Glomerular visceral epithelial cell (primary cell): ENCODE measurements around the gene SIPA1L3.

ENCODE experiments used
- DNase-seq: peaks from one replicate; pipeline ENCODE4 v3.0.0-alpha.2; 2016; ENCODE audit errors: extremely low spot score

SIPA1L3 gene

GRCh38 chr19:38234615-38235014 is 327.6 kb downstream of the SIPA1L3 start:
- DNase-seq, result no peak

DNA sequence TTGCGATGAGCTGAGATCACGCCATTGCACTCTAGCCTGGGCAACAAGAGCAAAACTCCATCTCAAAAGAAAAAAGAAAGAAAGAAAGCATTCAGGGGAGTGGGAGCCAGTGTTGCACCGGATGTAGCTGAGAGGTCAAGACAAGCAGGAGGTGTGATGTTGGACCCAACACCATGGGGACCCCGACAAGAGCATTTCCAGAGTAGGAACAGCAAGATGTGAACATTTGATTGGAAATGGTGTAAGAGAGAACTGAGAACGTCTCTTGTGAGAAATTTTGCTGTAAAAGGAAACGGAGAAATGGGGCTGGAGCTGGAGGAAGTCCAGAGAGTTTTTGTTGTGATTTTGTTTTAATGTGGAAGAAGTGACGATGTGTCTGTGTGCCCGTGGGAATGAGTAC is 332.8 kb downstream of the SIPA1L3 start:
- DNase-seq, result no peak

DNA sequence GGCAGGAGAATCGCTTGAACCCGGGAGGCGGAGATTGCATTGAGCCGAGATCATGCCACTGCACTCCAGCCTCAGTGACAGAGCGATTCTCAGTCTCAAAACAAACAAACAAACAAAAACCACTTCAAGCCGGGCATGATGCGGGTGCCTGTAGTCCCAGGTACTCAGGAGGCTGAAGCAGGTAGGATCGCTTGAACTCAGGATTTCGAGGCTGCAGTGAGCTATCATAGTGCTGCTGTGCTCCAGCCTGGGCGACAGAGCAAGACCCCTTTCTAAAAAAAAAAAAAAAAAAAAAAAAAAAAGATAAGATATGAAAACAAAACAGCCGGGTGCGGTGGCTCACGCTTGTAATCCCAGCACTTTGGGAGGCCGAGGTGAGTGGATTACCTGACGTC is 336.3 kb downstream of the SIPA1L3 start:
- DNase-seq, result no peak

- DNase-seq, result no peak
Measured at GRCh38 chr19:38245826-38246498, 339.0 kb downstream of the SIPA1L3 start.

DNA sequence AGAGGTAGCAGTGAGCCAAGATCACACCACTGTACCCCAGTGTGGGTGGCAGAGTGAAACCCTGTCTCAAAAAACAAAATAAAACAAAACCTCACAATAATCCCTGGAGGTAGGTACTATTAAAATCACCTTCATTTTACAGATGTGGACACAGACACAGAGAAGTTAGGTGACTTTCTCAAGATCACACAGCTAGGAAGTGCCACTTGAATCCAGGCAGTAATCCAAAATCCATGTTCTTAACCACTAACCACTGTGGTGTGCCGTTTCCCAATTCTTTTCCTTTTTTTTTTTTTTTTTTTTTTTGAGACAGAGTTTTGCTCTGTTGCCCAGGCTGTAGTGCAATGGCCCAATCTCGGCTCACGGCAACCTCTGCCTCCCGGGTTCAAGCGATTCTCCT is 340.1 kb downstream of the SIPA1L3 start:
- no peak for DNase-seq

GRCh38 chr19:38247734-38248268 is 340.8 kb downstream of the SIPA1L3 start:
- no peak for DNase-seq

DNA sequence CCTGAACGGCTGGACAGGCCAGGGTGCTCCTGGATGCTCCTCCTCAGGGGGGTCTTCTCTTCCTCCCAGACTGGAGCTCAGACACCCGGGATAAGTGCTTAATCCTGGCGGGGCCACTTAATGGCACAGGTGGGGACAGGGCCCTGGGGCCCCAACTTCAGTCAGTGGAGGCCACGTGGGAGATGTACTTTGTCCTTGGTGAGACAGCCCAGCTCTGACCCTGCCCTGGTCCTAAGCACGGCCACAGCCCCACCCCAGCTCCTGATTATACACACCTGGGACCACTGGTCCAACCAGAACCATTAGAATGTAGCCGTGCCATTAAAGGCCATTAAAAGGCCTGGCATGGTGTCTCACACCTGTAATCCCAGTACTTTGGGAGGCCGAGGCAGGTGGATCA is 341.4 kb downstream of the SIPA1L3 start:
- no peak for DNase-seq

- no peak for DNase-seq
Measured at GRCh38 chr19:38250428-38250820, 343.4 kb downstream of the SIPA1L3 start.

GRCh38 chr19:38250821-38251563 is 344.0 kb downstream of the SIPA1L3 start:
- no peak for DNase-seq

DNA sequence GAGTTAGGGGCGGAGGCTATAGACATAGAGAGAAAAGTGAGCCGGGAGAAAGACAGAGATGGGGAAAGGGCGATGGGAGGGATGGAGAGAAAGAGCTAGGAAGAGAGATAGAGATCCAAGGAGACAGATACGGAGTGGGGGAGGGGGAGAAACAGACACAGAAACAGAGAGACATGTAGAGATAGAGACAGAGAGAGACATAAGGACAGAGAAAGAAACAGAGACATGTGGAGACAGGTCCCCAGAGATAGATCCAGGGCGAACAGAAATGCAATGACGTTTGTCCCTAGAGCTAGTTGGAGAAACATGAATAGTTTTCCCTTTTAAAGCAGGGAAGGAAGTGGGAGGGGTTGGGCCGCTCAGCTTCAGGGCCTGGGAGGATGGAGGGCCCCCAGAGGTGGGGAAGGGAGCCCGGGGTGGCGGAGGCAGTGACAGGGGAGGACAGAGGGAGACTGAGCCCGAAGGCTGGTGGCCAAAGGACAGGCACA is 344.6 kb downstream of the SIPA1L3 start:
- DNase-seq, result no peak

- DNase-seq, result no peak
Measured at GRCh38 chr19:38252385-38252784, 345.4 kb downstream of the SIPA1L3 start.

GRCh38 chr19:38252941-38253691 is 346.1 kb downstream of the SIPA1L3 start:
- no peak for DNase-seq

DNA sequence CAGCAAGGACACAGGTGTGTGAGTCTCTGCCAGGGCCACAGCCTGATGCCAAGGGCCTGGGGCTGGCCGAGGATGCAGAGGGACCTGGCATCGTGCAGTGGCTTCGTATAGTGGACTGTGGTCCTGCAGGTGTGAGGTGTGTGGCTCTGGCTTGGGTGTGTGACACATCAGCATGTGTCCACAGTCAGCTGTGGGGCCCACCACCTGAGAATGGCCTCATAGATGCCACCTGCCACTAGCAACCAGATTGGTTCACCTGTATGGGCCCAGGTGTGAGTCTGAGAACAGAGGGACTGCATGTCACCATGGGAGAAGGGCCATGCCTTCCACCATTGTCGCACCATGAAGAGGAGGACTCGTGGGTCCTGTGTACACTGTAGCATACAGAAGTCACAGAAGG is 346.8 kb downstream of the SIPA1L3 start:
- DNase-seq, result no peak

- no peak for DNase-seq
Measured at GRCh38 chr19:38255383-38256014, 348.5 kb downstream of the SIPA1L3 start.
